DND-41 (cell line): ENCODE data around the gene NHLRC4.

Source experiments
- CTCF ChIP-seq: IDR thresholded peaks from 2 replicates; pipeline ENCODE4 v1.5.1; 2012; ENCODE audit warnings: borderline replicate concordance, low read length, moderate library complexity, mild to moderate bottlenecking; ENCODE audit not compliant: poor library complexity, severe bottlenecking; ENCODE audit errors: extremely low read depth
- EZH2 ChIP-seq: IDR thresholded peaks from 3 replicates; pipeline ENCODE4 v1.6.1; 2012; ENCODE audit warnings: borderline replicate concordance, low read depth, mild to moderate bottlenecking, moderate library complexity, low read length, inconsistent platforms; ENCODE audit not compliant: severe bottlenecking

GRCh38 chr16:539901-540530 lies 26.8 kb upstream of the NHLRC4 start:
- TF ChIP-seq EZH2 (no peak), CTCF (no peak)
